Right ventricle myocardium superior (tissue), 1 donor: Measurements from ENCODE around the gene CARD19. TPM values are rescaled to one million over a fixed set of nuclear protein-coding genes. Genes with fewer than 3 reads are reported as not detected.
A peak's percentile ranks its signal among the peaks of the same experiment; 100 is the strongest.

ENCODE experiments used
- ATAC-seq: fragments of 200-7000 bp; cut with Tn5 transposase; one replicate; pipeline ENCODE4 v1.9.1; 2020; ENCODE audit warnings: mild to moderate bottlenecking; ENCODE audit not compliant: poor library complexity
- DNase-seq: peaks from one replicate; pipeline ENCODE4 v3.0.0-alpha.2; 2020
- intact Hi-C: fragments of 100-400 bp; cut with DNase I; formaldehyde crosslinking; loops from one replicate; pipeline ENCODE4 v1.11.2; 2022
- total RNA-seq: library from RNA; stranded (reverse); fragmentation: NEBNext Ultra II Directional; extraction: Animal tissue kit (Norgen Biotek cat#: 25700); gene quantifications from one replicate; pipeline ENCODE4 v1.2.1, GENCODE V29; 2021
- donor health status: DM: no; HTN: yes; CAD: no; lungs with severe emphysema.

Gene CARD19
- total RNA-seq, 1 donor from 2014 or later = 27.5 TPM

- intact Hi-C loops = no loop called here
- peak; percentile 13 for DNase-seq
- ATAC-seq = no peak
Observed at GRCh38 chr9:93083592-93084470, 12.2 kb upstream of the CARD19 start.

GRCh38 chr9:93084471-93084881, 11.5 kb upstream of the CARD19 start:
- ATAC-seq (no peak), DNase-seq (peak; percentile 20)
- intact Hi-C loops = no loop called here

- ATAC-seq (no peak), DNase-seq (no peak)
- intact Hi-C loops = no loop called here
Observed at GRCh38 chr9:93085676-93086075, 10.3 kb upstream of the CARD19 start.

- DNase-seq = no peak
- intact Hi-C loops = no loop called here
- no peak for ATAC-seq
Observed at GRCh38 chr9:93086447-93087224, 9.4 kb upstream of the CARD19 start.

- DNase-seq (no peak), ATAC-seq (no peak)
- intact Hi-C loops = no loop called here
Observed at GRCh38 chr9:93087971-93088655, 7.9 kb upstream of the CARD19 start.

GRCh38 chr9:93088656-93089015, 7.4 kb upstream of the CARD19 start:
- no peak for DNase-seq
- intact Hi-C loops = no loop called here
- no peak for ATAC-seq

GRCh38 chr9:93089024-93089423, 7.0 kb upstream of the CARD19 start:
- DNase-seq (no peak), ATAC-seq (no peak)
- intact Hi-C loops = no loop called here

- ATAC-seq (no peak), DNase-seq (no peak)
- intact Hi-C loops = no loop called here
Observed at GRCh38 chr9:93089481-93089991, 6.5 kb upstream of the CARD19 start.

GRCh38 chr9:93090091-93090655, 5.8 kb upstream of the CARD19 start:
- intact Hi-C loops = no loop called here
- no peak for ATAC-seq
- no peak for DNase-seq

- intact Hi-C loops = no loop called here
- DNase-seq = no peak
Observed at GRCh38 chr9:93091056-93091452, 5.0 kb upstream of the CARD19 start.

GRCh38 chr9:93091453-93092081, 4.5 kb upstream of the CARD19 start:
- ATAC-seq (no peak), DNase-seq (no peak)
- intact Hi-C loops = no loop called here

More at GRCh38 chr9:93091056-93091452, 5.0 kb upstream of the CARD19 start:
- ATAC-seq = no peak

- ATAC-seq (no peak), DNase-seq (no peak)
- intact Hi-C loops = no loop called here
Observed at GRCh38 chr9:93092251-93092991, 3.6 kb upstream of the CARD19 start.

- intact Hi-C loops = no loop called here
- DNase-seq (no peak), ATAC-seq (no peak)
Observed at GRCh38 chr9:93093127-93093876, 2.7 kb upstream of the CARD19 start.

GRCh38 chr9:93093877-93094657, 1.9 kb upstream of the CARD19 start:
- DNase-seq (no peak), ATAC-seq (no peak)
- intact Hi-C loops = no loop called here

GRCh38 chr9:93094658-93095204, 1.3 kb upstream of the CARD19 start:
- ATAC-seq = peak; percentile 0
- peak; percentile 81 for DNase-seq
- intact Hi-C loops = no loop called here
